C4-2B (cell line): ENCODE data around the gene ACBD4.

Experiments
- CTCF ChIP-seq: fragments of 450-650 bp; conservative IDR thresholded peaks from 2 replicates; pipeline ENCODE4 v1.5.1; 2017; ENCODE audit warnings: mild to moderate bottlenecking
- ZFX ChIP-seq: fragments of 450-650 bp; IDR thresholded peaks from 2 replicates; pipeline ENCODE4 v1.6.1; 2017

GRCh38 chr17:45128989-45129388 lies 6.5 kb upstream of the ACBD4 start:
- TF ChIP-seq CTCF (no peak), ZFX (no peak)
